NCI-H1092 (cell line): ENCODE data around the gene CBL.

Experiments used
- DNase-seq: peaks from one replicate; lab custom pipeline; 2025; lab: John Stamatoyannopoulos, UW

The CBL gene

GRCh38 chr11:119347940-119348605, 141.9 kb downstream of the CBL start:
- no peak for DNase-seq

GRCh38 chr11:119350302-119350701, 144.2 kb downstream of the CBL start:
- no peak for DNase-seq

- no peak for DNase-seq
These were observed 145.1 kb downstream of the CBL start for GRCh38 chr11:119351232-119351631.

- DNase-seq, result peak; percentile 92
These were observed 146.7 kb downstream of the CBL start for GRCh38 chr11:119352857-119353260.

- no peak for DNase-seq
These were observed 149.1 kb downstream of the CBL start for GRCh38 chr11:119355091-119355843.

- peak; percentile 16 for DNase-seq
These were observed 150.4 kb downstream of the CBL start for GRCh38 chr11:119356349-119357031.

- DNase-seq, result no peak
These were observed 150.9 kb downstream of the CBL start for GRCh38 chr11:119357074-119357473.
